Stomach (tissue), 9 donors: Measurements from ENCODE around the gene RNASEH1. TPM values are rescaled to one million over a fixed set of nuclear protein-coding genes. Genes with fewer than 3 reads are reported as not detected.

ENCODE experiments used
- DNase-seq, 2 donors: peaks; one replicate each; pipeline versions ENCODE4 v3.0.0 to v3.0.0-alpha.2; 2013 to 2019
- H3K27ac ChIP-seq, 5 donors: fragments of 200-600 bp in 4 of 5; sonication (generic) in 4 of 5; one replicate each; pipeline ENCODE4 v1.5.1; 2013 to 2019; ENCODE audit warnings: mild to moderate bottlenecking in 1 of 5, moderate library complexity in 1 of 5
- H3K27me3 ChIP-seq, 3 donors: fragments of 200-600 bp; sonication (generic); one replicate each; pipeline ENCODE4 v1.5.1; 2017 to 2019; ENCODE audit warnings: mixed run types in 1 of 3
- H3K36me3 ChIP-seq, 4 donors: fragments of 200-600 bp; sonication (generic); 1 replicate in 3 of 4; 2 replicates in 1 of 4; pipeline ENCODE4 v1.5.1; 2016 to 2019
- H3K4me1 ChIP-seq, 4 donors: fragments of 200-600 bp; sonication (generic); one replicate each; pipeline ENCODE4 v1.5.1; 2016 to 2019
- H3K4me3 ChIP-seq, 4 donors: fragments of 200-600 bp; sonication (generic) in 3 of 4; one replicate each; pipeline ENCODE4 v1.5.1; 2016 to 2019; ENCODE audit warnings: mild to moderate bottlenecking in 1 of 4
- H3K9me3 ChIP-seq, 4 donors: fragments of 200-600 bp; sonication (generic); one replicate each; pipeline ENCODE4 v1.5.1; 2016 to 2019
- EP300 ChIP-seq: sonication (generic); formaldehyde crosslinking; IDR thresholded peaks from one replicate; pipeline ENCODE4 v1.6.1; 2017; ENCODE audit warnings: antibody characterized with exemption
- POLR2A ChIP-seq, 4 donors: fragments of 450-650 bp; IDR thresholded peaks; one replicate each; pipeline ENCODE4 v1.6.1; 2016; ENCODE audit warnings: antibody characterized with exemption in 4 of 4, control low read depth in 2 of 4, mild to moderate bottlenecking in 1 of 4, moderate library complexity in 1 of 4
- POLR2AphosphoS5 ChIP-seq, 3 donors: sonication (generic); formaldehyde crosslinking; IDR thresholded peaks; one replicate each; pipeline ENCODE4 v1.6.1; 2016; ENCODE audit warnings: antibody characterized with exemption in 3 of 3
- WGBS, 5 donors: extraction: QIAGEN DNeasy Blood & Tissue Kit in 3 of 5; methylation state at CpG; one replicate each; pipeline versions ENCODE4 v1.1.5 to v1.1.7; 2013 to 2018; 5-methylcytosine and 5-hydroxymethylcytosine counted together
- intact Hi-C: fragments of 100-400 bp; cut with DNase I; formaldehyde crosslinking; loops from one replicate; pipeline ENCODE4 v1.15.1; 2023; ENCODE audit warnings: low total_unique reads
- polyA plus RNA-seq, 3 donors: library from polyadenylated mRNA; stranded (reverse); fragments of 200-250 nt; gene quantifications; one replicate each; pipeline ENCODE4 v1.2.3, GENCODE V29; 2013
- total RNA-seq, 5 donors: library from RNA; depleted of rRNA; stranded (reverse); fragments of >200 nt; gene quantifications; one replicate each; pipeline versions ENCODE4 v1.1.0 to v1.2.3, GENCODE V29; 2014 to 2016
- TF ChIP-seq, protein P1 (sequence below), 7 experiments: fragments of 450-650 bp in 4 of 7; fragments of 200-600 bp in 3 of 7; sonication (generic) in 3 of 7; IDR thresholded peaks; one replicate each; pipeline ENCODE4 v1.5.1; 2016 to 2019; ENCODE audit warnings: antibody characterized with exemption in 7 of 7, control low read depth in 2 of 7, mild to moderate bottlenecking in 1 of 7
- donor health status: healthy with polysubstance abuse.
- donor health status: Bipolar disorder and iron deficiency.
- donor health status: healthy.

The RNASEH1 gene
- total and polyA plus RNA-seq, 8 donors = 1.7 to 32.1 (median 10.8) TPM

DNA sequence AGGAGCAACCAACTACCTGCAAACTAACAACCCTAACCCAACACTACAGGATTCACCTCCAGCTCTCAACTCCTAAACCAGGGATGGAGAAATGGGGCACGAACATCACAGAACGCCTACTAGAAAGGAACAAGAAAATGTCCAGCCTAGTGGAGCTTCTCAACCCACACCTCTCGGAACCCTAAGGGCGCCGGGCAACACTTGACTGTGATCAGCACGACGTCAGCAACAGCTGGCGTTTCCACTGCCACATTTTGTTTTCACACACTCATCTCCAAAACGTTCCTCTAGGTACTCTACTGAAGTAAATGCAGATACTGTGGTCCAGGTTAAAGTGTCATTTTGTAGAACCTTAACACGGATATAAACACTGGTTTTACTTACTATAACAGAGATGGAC is 4.2 kb downstream of the RNASEH1 start:
- no peaks in the 10 kb centered on the region for H3K27me3 ChIP-seq
- no peaks in the 10 kb centered on the region for H3K9me3 ChIP-seq
- WGBS, 5 donors = 90 to 93% (median 91%) methylated on average over 10 of the region's 10 CpGs
- H3K27ac ChIP-seq = no peak overlapping the region
- H3K36me3 ChIP-seq = peaks cover 25 to 78% (median 76%) of the 10 kb centered on the region in 4 donors
- intact Hi-C loops = no loop called here
- peaks cover 9 to 19% (median 16%) of the 10 kb centered on the region in 4 donors for H3K4me1 ChIP-seq
- TF ChIP-seq POLR2AphosphoS5 (IDR thresholded peaks at IDR 0.05) = no peak
- no peak for TF ChIP-seq POLR2A (IDR thresholded peaks at IDR 0.05)
- TF ChIP-seq, protein P1, sequence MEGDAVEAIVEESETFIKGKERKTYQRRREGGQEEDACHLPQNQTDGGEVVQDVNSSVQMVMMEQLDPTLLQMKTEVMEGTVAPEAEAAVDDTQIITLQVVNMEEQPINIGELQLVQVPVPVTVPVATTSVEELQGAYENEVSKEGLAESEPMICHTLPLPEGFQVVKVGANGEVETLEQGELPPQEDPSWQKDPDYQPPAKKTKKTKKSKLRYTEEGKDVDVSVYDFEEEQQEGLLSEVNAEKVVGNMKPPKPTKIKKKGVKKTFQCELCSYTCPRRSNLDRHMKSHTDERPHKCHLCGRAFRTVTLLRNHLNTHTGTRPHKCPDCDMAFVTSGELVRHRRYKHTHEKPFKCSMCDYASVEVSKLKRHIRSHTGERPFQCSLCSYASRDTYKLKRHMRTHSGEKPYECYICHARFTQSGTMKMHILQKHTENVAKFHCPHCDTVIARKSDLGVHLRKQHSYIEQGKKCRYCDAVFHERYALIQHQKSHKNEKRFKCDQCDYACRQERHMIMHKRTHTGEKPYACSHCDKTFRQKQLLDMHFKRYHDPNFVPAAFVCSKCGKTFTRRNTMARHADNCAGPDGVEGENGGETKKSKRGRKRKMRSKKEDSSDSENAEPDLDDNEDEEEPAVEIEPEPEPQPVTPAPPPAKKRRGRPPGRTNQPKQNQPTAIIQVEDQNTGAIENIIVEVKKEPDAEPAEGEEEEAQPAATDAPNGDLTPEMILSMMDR (IDR thresholded peaks at IDR 0.05) = no peak
- TF ChIP-seq EP300 = no peak
- DNase-seq = no peak
- no peak overlapping the region for H3K4me3 ChIP-seq

DNA sequence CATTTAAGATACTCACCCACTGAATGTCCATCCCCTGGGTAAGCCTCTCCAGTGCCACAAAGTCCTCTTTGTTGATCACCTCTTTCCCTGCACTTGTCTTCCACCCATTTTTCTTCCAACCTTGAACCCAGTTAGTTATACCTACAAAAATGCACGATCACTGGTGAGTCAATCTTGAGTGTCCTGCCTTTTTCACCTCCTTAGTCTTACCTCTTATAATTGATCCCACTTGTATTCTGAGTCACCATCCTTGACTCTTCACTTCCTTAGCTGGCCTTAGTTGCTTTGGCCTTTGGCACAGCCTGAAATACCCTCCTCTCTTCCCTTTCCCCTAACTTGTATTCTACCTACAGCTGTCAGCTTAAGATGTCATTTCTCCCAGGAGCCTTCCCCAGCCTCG is 10.2 kb downstream of the RNASEH1 start:
- H3K27me3 ChIP-seq = no peaks in the 10 kb centered on the region
- no peak overlapping the region for H3K27ac ChIP-seq
- intact Hi-C loops = no loop called here
- no peaks in the 10 kb centered on the region for H3K9me3 ChIP-seq
- no peak for DNase-seq
- TF ChIP-seq POLR2AphosphoS5 (IDR thresholded peaks at IDR 0.05) (no peak), POLR2A (IDR thresholded peaks at IDR 0.05) (no peak), EP300 (no peak)
- TF ChIP-seq, protein P1 (IDR thresholded peaks at IDR 0.05) = no peak
- H3K4me3 ChIP-seq = no peak overlapping the region
- H3K36me3 ChIP-seq = peaks cover 68 to 100% (median 99%) of the 10 kb centered on the region in 4 donors
- peaks cover 5 to 21% (median 11%) of the 10 kb centered on the region in 4 donors for H3K4me1 ChIP-seq
- 93 to 100% (median 94%) methylated on average over 2 of the region's 2 CpGs for WGBS, 5 donors

DNA sequence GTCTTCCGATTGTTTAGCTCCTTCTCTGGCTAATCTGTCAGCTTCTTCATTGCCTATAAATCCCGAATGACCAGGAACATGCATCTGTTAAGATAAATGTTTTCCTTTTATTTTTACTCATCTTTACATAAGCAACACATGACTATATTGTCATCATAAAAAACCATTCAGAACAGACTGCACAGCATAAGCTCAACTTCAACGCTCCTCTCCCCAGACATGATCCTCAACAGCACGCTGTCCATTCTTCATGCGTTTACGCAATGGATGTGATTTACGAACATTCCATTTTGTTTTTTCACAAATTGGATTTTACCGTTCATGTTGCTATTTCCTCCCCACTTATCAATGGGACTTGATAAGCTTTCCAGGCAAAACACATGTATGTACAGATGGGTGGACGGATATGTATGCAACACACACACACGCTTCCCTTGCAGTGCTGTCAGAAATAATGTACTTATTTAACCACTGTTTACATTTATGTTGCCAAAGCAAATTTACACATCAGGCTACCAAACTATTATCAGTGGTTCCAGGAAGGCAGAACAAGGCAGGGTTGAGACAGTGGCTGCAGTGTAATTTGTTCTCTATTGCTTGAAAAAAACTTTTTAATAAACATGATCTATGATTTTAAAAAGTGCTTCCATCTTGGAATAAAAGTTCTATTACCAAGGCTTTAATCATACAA is 12.2 kb downstream of the RNASEH1 start:
- peak in 2 of 3 donors; percentile 27 to 66 for TF ChIP-seq POLR2AphosphoS5 (IDR thresholded peaks at IDR 0.05)
- TF ChIP-seq, protein P1 (IDR thresholded peaks at IDR 0.05) = no peak
- no peak for TF ChIP-seq EP300
- Histone ChIP-seq H3K36me3 (peaks cover 66 to 100% (median 100%) of the 10 kb centered on the region in 4 donors), H3K4me1 (peaks cover 5 to 21% (median 11%) of the 10 kb centered on the region in 4 donors), H3K27me3 (no peaks in the 10 kb centered on the region), H3K4me3 (no peak overlapping the region), H3K9me3 (no peaks in the 10 kb centered on the region), H3K27ac (peak overlapping the region in 1 of 5 donors; percentile 22)
- DNase-seq = peak in 1 of 2 donors; percentile 34
- WGBS, 5 donors = 42 to 62% (median 52%) methylated on average over 10 of the region's 10 CpGs
- intact Hi-C loops = no loop called here

DNA sequence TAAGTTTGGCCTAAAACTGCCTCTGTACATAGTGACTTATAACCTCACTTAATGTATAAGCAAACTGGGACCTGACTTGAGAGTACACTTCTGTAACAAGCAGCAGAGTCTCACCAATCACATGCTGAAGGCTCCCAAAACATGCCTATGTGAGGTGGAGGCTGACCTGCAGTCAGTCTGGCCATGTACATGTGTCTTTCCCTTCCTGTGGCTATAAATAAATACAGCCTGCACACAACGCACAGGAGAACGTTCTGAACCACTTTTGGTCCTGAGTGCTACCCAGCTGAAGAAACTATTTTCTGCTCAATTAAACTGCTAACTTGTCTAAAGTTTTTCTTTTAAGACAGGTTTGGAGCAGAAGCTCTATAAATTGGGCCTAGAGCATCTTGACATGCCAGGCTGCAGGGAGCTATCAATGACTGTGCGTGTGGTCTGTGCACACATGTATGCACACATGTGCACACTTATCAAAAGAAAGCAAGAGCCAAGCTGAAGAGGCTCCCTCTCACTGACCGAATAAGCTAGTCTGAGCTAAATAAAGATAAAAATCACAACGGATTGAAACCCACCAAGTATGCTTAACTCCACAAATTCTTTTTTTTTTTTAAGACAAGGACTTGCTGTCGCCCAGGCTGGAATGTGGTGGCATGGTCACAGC is 15.0 kb downstream of the RNASEH1 start:
- Histone ChIP-seq H3K36me3 (peaks cover 50 to 93% (median 92%) of the 10 kb centered on the region in 4 donors), H3K9me3 (no peaks in the 10 kb centered on the region), H3K4me3 (no peak overlapping the region), H3K27ac (no peak overlapping the region), H3K27me3 (no peaks in the 10 kb centered on the region), H3K4me1 (peaks cover 5 to 21% (median 11%) of the 10 kb centered on the region in 4 donors)
- TF ChIP-seq POLR2A (IDR thresholded peaks at IDR 0.05) (no peak), EP300 (no peak), POLR2AphosphoS5 (IDR thresholded peaks at IDR 0.05) (no peak)
- TF ChIP-seq, protein P1 (IDR thresholded peaks at IDR 0.05) = no peak
- intact Hi-C loops = no loop called here
- WGBS, 5 donors = 77 to 82% (median 80%) methylated on average over 6 of the region's 6 CpGs
- no peak for DNase-seq
